Measurements from ENCODE around the gene SPTB. TPM values are rescaled to one million over a fixed set of nuclear protein-coding genes. Genes with fewer than 3 reads are reported as not detected.
"Not testable (repeated sequence)": the region's sequence is repeated elsewhere in the genome, so short reads cannot be mapped to it uniquely, and the experiment has no call there.

SPTB gene
- total and polyA plus RNA-seq, 7 experiments from 2014 or later: 0.05 to 0.12 (median 0.05) TPM; not detected in 4

DNA sequence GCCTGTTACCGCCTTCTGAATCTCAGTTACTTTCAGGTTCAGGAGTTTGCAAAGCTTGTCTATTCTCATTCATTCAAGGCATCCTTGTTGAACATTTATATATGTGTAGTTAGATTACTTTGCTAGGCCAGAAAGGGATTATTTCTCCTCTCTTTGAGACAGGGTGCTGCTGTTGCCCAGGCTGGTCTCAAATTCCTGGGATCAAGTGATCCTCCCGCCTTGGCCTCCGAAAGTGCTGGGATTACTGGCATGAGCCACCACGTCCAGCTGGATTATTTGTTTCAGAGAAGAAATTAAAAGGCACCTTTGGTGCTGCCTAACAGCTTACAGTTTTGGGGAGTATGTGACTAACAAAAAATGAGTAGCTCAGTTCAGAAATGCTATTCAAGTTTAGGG, 35.3 kb upstream of the SPTB start:
- peaks cover 46 to 66% (median 57%) of the 10 kb centered on the region in 7 donors for H3K4me1 Mint-ChIP-seq

DNA sequence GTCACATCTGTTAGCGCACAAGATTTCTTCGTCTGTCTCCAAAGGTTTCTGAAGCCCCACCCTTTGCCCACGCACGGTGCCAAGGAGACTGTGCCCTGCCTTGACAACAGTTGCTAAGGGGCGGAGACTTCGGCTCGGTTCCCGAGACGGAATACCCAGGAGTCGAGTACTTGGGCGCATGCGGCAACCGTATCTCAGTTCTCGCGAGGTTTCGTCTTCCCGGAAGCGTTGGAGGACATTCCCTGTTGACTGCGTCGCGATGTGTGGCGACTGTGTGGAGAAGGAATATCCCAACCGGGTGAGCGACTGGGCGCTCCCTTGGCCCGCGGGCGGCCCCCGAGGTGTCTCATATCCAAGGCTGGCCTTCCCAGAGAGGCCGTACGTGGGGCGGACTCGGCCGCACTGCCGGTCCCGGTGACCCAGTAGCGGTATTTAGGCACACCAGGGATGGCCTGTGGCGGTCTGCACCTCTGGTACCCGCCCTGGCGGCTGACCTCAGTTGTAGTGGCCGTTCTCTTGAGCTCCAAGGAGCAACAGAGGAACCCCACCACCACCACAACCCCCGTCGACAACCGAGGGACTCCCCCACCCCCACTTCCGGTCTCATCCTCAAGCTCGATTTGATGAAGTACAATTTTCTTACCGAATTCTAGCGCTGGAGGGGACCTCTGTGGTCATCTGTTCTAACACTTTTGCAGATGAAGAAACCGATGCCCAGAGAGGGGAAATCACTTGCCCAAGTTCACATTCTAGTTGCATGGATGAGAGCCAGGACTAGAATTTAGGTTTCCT, 34.7 kb upstream of the SPTB start, which contains the start of gene CHURC1:
Gene CHURC1 (plus strand): TSS at position 219 of the 792 bp plus-strand sequence. CDS start 41 bp downstream, at position 260.
- Histone ChIP-seq H3K27me3 (ENCODE audit: control insufficient read depth in 2 of 2, insufficient read depth in 2 of 2, low read length in 2 of 2) (no peaks in the 10 kb centered on the region), H3K4me3 (ENCODE audit: low read length) (peak within 1 kb of the TSS; percentile 96), H3K4me1 (ENCODE audit: control insufficient read depth in 2 of 2, insufficient read depth in 2 of 2, low read length in 2 of 2) (peaks cover 33 to 38% of the 10 kb centered on the region in 2 donors), H3K9me3 (ENCODE audit: control insufficient read depth in 2 of 3, low read length in 3 of 3) (no peaks in the 10 kb centered on the region), H3K36me3 (ENCODE audit: control insufficient read depth in 2 of 3, insufficient read depth in 3 of 3, low read length in 3 of 3) (peaks cover 0 to 4% (median 0%) of the 10 kb centered on the region in 3 experiments), H3K27ac (ENCODE audit: low read depth, low read length) (peak within 1 kb of the TSS; percentile 99)
- peaks cover 43 to 60% (median 51%) of the 10 kb centered on the region in 7 donors for H3K4me1 Mint-ChIP-seq
- intact Hi-C loops (cut with micrococcal nuclease): loop anchor here (1.0 to 5.0 kb wide), 13 partner anchors 14 to 1272 kb away; partner anchors contain the start of genes FNTB (in 2 of the 2), HSPA2 (in 2 of the 2), RAB15 (in 1 of the 2) and WDR89 (in 1 of the 2)
- CTCF ChIA-PET: interaction anchor here (0.6 to 1.6 kb wide), 5 partner anchors 11 to 1269 kb away, joined by 3 to 6 read pairs (median 3); no protein-coding TSS in a partner anchor
- peaks cover 0 to 2% (median 0%) of the 10 kb centered on the region in 11 donors for H3K9me3 Mint-ChIP-seq
- peaks cover 0 to 13% (median 0%) of the 10 kb centered on the region in 5 donors for H3K27me3 Mint-ChIP-seq
- H3K27ac Mint-ChIP-seq: peak within 1 kb of the TSS; percentile 93 to 99 (median 97)
- POLR2A ChIA-PET: interaction anchor here (0.6 to 3.3 kb wide), 23 partner anchors 10 to 1593 kb away, joined by 3 to 86 read pairs (median 4); partner anchors contain the start of genes FNTB, GPHN, GPX2 and MAX
- H3K36me3 Mint-ChIP-seq: peaks cover 0 to 25% (median 19%) of the 10 kb centered on the region in 5 donors
- DNase-seq: peak; percentile 83 to 99 (median 94)
- H3K4me3 Mint-ChIP-seq: peak within 1 kb of the TSS; percentile 87 to 97 (median 92)
- peak; percentile 98 for ATAC-seq

More for the DNA sequence above, 35.3 kb upstream of the SPTB start:
- peak overlapping the region; percentile 96 for H3K4me3 ChIP-seq (ENCODE audit: low read length)
- peak overlapping the region; percentile 99 for H3K27ac ChIP-seq (ENCODE audit: low read depth, low read length)
- no peaks in the 10 kb centered on the region for H3K9me3 ChIP-seq (ENCODE audit: control insufficient read depth in 2 of 3, low read length in 3 of 3)
- ATAC-seq (no peak), DNase-seq (no peak)
- H3K27me3 Mint-ChIP-seq: peaks cover 0 to 8% (median 0%) of the 10 kb centered on the region in 5 donors
- ChIA-PET CTCF (interaction anchor here (0.9 to 1.6 kb wide), 4 partner anchors 10 to 26 kb away, joined by 3 to 6 read pairs (median 4); no protein-coding TSS in a partner anchor), POLR2A (interaction anchor here (0.6 to 3.3 kb wide), 22 partner anchors 11 to 1593 kb away, joined by 3 to 86 read pairs (median 4); partner anchors contain the start of genes FNTB, GPHN, GPX2 and MAX)
- peaks cover 0 to 27% (median 23%) of the 10 kb centered on the region in 5 donors for H3K36me3 Mint-ChIP-seq
- H3K27me3 ChIP-seq (ENCODE audit: control insufficient read depth in 2 of 2, insufficient read depth in 2 of 2, low read length in 2 of 2): no peaks in the 10 kb centered on the region
- peaks cover 33 to 41% of the 10 kb centered on the region in 2 donors for H3K4me1 ChIP-seq (ENCODE audit: control insufficient read depth in 2 of 2, insufficient read depth in 2 of 2, low read length in 2 of 2)
- peaks cover 0 to 3% (median 0%) of the 10 kb centered on the region in 11 donors for H3K9me3 Mint-ChIP-seq
- peak overlapping the region; percentile 87 to 97 (median 92) for H3K4me3 Mint-ChIP-seq
- H3K36me3 ChIP-seq (ENCODE audit: control insufficient read depth in 2 of 3, insufficient read depth in 3 of 3, low read length in 3 of 3): peaks cover 0 to 4% (median 0%) of the 10 kb centered on the region in 3 experiments
- peak overlapping the region; percentile 93 to 99 (median 97) for H3K27ac Mint-ChIP-seq
- intact Hi-C loops (cut with micrococcal nuclease): loop anchor here in 1 of 2 donors (2.0 kb wide), 1 partner anchor 58 kb away; the partner anchor contains the start of gene RAB15

DNA sequence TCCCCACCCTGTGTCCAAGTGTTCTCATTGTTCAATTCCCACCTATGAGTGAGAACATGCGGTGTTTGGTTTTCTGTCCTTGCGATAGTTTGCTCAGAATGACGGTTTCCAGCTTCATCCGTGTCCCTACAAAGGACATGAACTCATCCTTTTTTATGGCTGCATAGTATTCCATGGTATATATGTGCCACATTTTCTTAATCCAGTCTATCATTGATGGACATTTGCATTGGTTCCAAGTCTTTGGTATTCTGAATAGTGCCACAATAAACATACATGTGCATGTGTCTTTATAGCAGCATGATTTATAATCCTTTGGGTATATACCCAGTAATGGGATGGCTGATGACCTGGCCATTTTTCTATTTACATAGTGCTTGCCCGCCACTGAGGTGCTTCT, 33.8 kb upstream of the SPTB start:
- H3K4me1 ChIP-seq (ENCODE audit: control insufficient read depth in 2 of 2, insufficient read depth in 2 of 2, low read length in 2 of 2): peaks cover 27 to 30% of the 10 kb centered on the region in 2 donors
- H3K36me3 ChIP-seq (ENCODE audit: control insufficient read depth in 2 of 3, insufficient read depth in 3 of 3, low read length in 3 of 3); DNase-seq; H3K27me3 ChIP-seq (ENCODE audit: control insufficient read depth in 2 of 2, insufficient read depth in 2 of 2, low read length in 2 of 2); ATAC-seq; H3K9me3 ChIP-seq (ENCODE audit: control insufficient read depth in 2 of 3, low read length in 3 of 3); H3K9me3 Mint-ChIP-seq; CTCF ChIA-PET: not testable (repeated sequence)
- intact Hi-C loops (cut with micrococcal nuclease): loop anchor here in 1 of 2 donors (5.0 kb wide), 3 partner anchors 371 to 1271 kb away; partner anchors contain the start of genes HSPA2 and WDR89
- Mint-ChIP-seq H3K4me1 (peaks cover 38 to 52% (median 44%) of the 10 kb centered on the region in 7 donors), H3K36me3 (peaks cover 0 to 25% (median 18%) of the 10 kb centered on the region in 5 donors), H3K27me3 (peaks cover 0 to 21% (median 0%) of the 10 kb centered on the region in 5 donors), H3K4me3 (peak overlapping the region; percentile 87 to 97 (median 92)), H3K27ac (peak overlapping the region; percentile 93 to 99 (median 97))
- H3K4me3 ChIP-seq (ENCODE audit: low read length): peak overlapping the region; percentile 96
- peak overlapping the region; percentile 99 for H3K27ac ChIP-seq (ENCODE audit: low read depth, low read length)
- POLR2A ChIA-PET: interaction anchor here (1.8 to 3.3 kb wide), 5 partner anchors 13 to 73 kb away, joined by 8 to 86 read pairs (median 18); partner anchors contain the start of genes FNTB and SPTB

DNA sequence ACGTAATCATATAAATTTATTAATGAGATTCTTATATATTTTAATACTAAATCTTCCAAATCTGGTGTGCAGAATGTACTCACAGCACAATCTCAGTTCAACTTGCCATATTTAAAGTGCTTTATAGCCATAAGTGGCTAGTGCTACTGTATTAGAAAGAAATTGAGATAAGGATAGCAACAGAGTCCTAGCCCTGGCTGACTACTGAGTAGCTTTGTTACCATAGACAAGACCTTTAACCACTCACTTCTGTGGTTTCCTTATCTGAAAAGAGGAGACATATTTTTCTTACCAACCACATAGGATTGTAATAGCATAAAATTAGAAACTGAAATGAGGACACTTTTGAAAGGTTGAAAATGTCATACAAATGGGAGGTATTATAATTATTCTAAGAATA, 32.6 kb upstream of the SPTB start:
- Histone ChIP-seq H3K27ac (ENCODE audit: low read depth, low read length) (no peak overlapping the region), H3K36me3 (ENCODE audit: control insufficient read depth in 2 of 3, insufficient read depth in 3 of 3, low read length in 3 of 3) (peaks cover 0 to 4% (median 0%) of the 10 kb centered on the region in 3 experiments), H3K4me1 (ENCODE audit: control insufficient read depth in 2 of 2, insufficient read depth in 2 of 2, low read length in 2 of 2) (peaks cover 15 to 26% of the 10 kb centered on the region in 2 donors), H3K9me3 (ENCODE audit: control insufficient read depth in 2 of 3, low read length in 3 of 3) (no peaks in the 10 kb centered on the region), H3K27me3 (ENCODE audit: control insufficient read depth in 2 of 2, insufficient read depth in 2 of 2, low read length in 2 of 2) (no peaks in the 10 kb centered on the region), H3K4me3 (ENCODE audit: low read length) (no peak overlapping the region)
- Mint-ChIP-seq H3K9me3 (peaks cover 0 to 2% (median 0%) of the 10 kb centered on the region in 11 donors), H3K4me1 (peaks cover 26 to 40% (median 33%) of the 10 kb centered on the region in 7 donors), H3K27ac (peak overlapping the region in 2 of 9 donors; percentile 56 to 99), H3K36me3 (peaks cover 0 to 18% (median 11%) of the 10 kb centered on the region in 5 donors), H3K4me3 (no peak overlapping the region), H3K27me3 (peaks cover 0 to 28% (median 0%) of the 10 kb centered on the region in 5 donors)
- DNase-seq: no peak
- CTCF ChIA-PET: interaction anchor here (2.4 kb wide), 1 partner anchor 73 kb away, joined by 6 read pairs; no protein-coding TSS in a partner anchor
- intact Hi-C loops (cut with micrococcal nuclease): loop anchor here in 1 of 2 donors (5.0 kb wide), 3 partner anchors 370 to 1270 kb away; partner anchors contain the start of genes HSPA2 and WDR89
- no peak for ATAC-seq
- POLR2A ChIA-PET: interaction anchor here (1.8 kb wide), 1 partner anchor 15 kb away, joined by 5 read pairs; no protein-coding TSS in a partner anchor

DNA sequence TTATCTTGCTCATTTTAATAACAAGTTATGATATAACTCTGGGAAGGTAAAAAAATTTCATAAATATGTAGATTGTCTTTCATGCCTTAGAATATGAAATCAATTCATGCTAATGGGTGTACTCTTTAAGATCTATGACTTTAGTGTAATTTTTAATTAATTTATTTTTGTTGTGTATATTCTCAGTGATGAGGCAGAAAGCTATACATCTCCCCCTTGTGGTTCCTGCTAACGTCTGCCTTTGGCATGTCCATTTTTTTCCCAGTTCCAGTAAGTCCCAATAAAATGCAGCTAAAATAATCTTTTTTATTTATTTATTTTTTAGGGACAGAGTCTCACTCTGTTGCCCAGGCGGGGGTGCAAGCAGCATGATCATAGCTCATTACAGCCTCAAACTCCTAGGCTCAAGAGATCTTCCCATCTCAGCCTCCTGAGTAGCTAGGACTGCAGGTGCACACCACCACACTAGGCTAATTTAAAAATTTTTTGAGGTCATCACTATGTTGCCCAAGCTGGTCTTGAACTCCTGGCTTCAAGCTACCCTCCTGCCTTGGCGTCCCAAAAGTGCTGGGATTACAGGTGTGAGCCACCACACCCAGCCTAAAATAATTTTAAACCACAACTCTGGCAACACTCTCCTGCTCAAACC, 31.3 kb upstream of the SPTB start:
- Mint-ChIP-seq H3K4me3 (no peak overlapping the region), H3K36me3 (peaks cover 0 to 13% (median 4%) of the 10 kb centered on the region in 5 donors), H3K27ac (no peak overlapping the region), H3K4me1 (peaks cover 17 to 30% (median 20%) of the 10 kb centered on the region in 7 donors), H3K27me3 (peaks cover 0 to 35% (median 5%) of the 10 kb centered on the region in 5 donors), H3K9me3 (peaks cover 0 to 2% (median 0%) of the 10 kb centered on the region in 11 donors)
- POLR2A ChIA-PET: interaction anchor here (0.6 to 1.8 kb wide), 3 partner anchors 13 to 76 kb away, joined by 3 to 7 read pairs (median 5); partner anchors contain the start of gene FNTB
- CTCF ChIA-PET: interaction anchor here (0.7 to 2.4 kb wide), 4 partner anchors 14 to 88 kb away, joined by 3 to 7 read pairs (median 5); no protein-coding TSS in a partner anchor
- Histone ChIP-seq H3K36me3 (ENCODE audit: control insufficient read depth in 2 of 3, insufficient read depth in 3 of 3, low read length in 3 of 3) (peaks cover 0 to 4% (median 0%) of the 10 kb centered on the region in 3 experiments), H3K9me3 (ENCODE audit: control insufficient read depth in 2 of 3, low read length in 3 of 3) (no peaks in the 10 kb centered on the region), H3K27ac (ENCODE audit: low read depth, low read length) (no peak overlapping the region), H3K27me3 (ENCODE audit: control insufficient read depth in 2 of 2, insufficient read depth in 2 of 2, low read length in 2 of 2) (no peaks in the 10 kb centered on the region), H3K4me3 (ENCODE audit: low read length) (no peak overlapping the region), H3K4me1 (ENCODE audit: control insufficient read depth in 2 of 2, insufficient read depth in 2 of 2, low read length in 2 of 2) (peaks cover 11 to 17% of the 10 kb centered on the region in 2 donors)
- ATAC-seq (no peak), DNase-seq (no peak)
- intact Hi-C loops (cut with micrococcal nuclease): loop anchor here in 1 of 2 donors (5.0 kb wide), 3 partner anchors 369 to 1269 kb away; partner anchors contain the start of genes HSPA2 and WDR89
